Measurements from ENCODE around the gene RNF6.

Gene RNF6

GRCh38 chr13:26221721-26222519, at the start of gene RNF6:
RNF6 (minus strand) TSS chr13:26222314; CDS start chr13:26219649, 2,665 bp downstream.
- peaks cover 30% of the 10 kb centered on the region for H3K36me3 ChIP-seq (ENCODE audit: control insufficient read depth, low read depth, low read length)
- H3K27ac ChIP-seq (ENCODE audit: low read length) = peak within 1 kb of the TSS; percentile 94
- H3K4me3 ChIP-seq (ENCODE audit: low read length) = peak within 1 kb of the TSS; percentile 95
- H3K4me1 ChIP-seq (ENCODE audit: control insufficient read depth, low read depth, low read length) = peaks cover 7% of the 10 kb centered on the region
- H3K9ac ChIP-seq (ENCODE audit: low read length) = peak within 1 kb of the TSS; percentile 95
- H3K9me3 ChIP-seq (ENCODE audit: control insufficient read depth, low read depth, low read length) = no peaks in the 10 kb centered on the region
- no peaks in the 10 kb centered on the region for H3K27me3 ChIP-seq (ENCODE audit: control insufficient read depth, insufficient read depth, low read length)

DNA sequence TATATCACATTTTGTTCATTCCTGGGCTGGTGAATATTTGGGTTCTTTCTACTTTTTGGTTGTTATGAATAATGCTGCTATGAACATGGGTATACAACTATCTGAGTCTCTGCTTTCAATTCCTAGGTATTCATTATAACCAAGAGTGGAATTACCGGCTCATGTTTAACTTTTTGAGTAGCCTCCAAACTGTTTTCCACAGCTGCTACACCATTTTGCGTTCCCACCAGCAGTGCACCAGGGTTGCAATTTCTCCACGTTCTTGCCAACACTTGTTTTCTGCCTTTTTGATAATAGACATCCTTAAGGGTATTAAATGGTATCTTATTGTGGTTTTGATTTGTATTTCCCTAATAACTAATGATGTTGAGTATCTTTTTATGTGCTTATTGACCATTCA, 48.6 kb upstream of the RNF6 start:
- no peaks in the 10 kb centered on the region for H3K4me1 ChIP-seq (ENCODE audit: control insufficient read depth, low read depth, low read length)
- no peak overlapping the region for H3K4me3 ChIP-seq (ENCODE audit: low read length)
- no peaks in the 10 kb centered on the region for H3K27me3 ChIP-seq (ENCODE audit: control insufficient read depth, insufficient read depth, low read length)
- no peak overlapping the region for H3K9ac ChIP-seq (ENCODE audit: low read length)
- no peak overlapping the region for H3K27ac ChIP-seq (ENCODE audit: low read length)
- H3K9me3 ChIP-seq (ENCODE audit: control insufficient read depth, low read depth, low read length) = no peaks in the 10 kb centered on the region
- H3K36me3 ChIP-seq (ENCODE audit: control insufficient read depth, low read depth, low read length) = no peaks in the 10 kb centered on the region

DNA sequence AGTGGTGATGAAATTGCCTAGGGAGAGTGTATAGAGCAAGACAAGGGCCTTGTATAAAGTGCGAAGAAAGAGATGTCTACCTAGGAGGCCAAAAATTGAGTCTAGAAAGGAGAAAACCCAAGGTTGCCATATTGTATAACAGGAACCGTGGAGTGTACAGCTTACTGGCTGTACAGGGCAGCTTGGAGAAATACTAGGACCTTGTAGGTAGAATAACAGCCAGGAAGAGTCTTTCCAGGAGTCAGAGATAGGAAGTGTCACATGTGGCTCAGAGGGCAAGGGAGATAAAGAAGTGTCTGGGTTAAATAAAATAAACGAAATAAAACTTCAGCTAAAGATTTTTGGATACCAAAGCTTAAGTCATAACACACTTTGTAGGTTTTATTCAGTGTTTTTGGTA, 44.2 kb upstream of the RNF6 start:
- Histone ChIP-seq H3K27ac (ENCODE audit: low read length) (no peak overlapping the region), H3K27me3 (ENCODE audit: control insufficient read depth, insufficient read depth, low read length) (no peaks in the 10 kb centered on the region), H3K9ac (ENCODE audit: low read length) (no peak overlapping the region), H3K4me3 (ENCODE audit: low read length) (no peak overlapping the region), H3K36me3 (ENCODE audit: control insufficient read depth, low read depth, low read length) (no peaks in the 10 kb centered on the region), H3K9me3 (ENCODE audit: control insufficient read depth, low read depth, low read length) (no peaks in the 10 kb centered on the region), H3K4me1 (ENCODE audit: control insufficient read depth, low read depth, low read length) (no peaks in the 10 kb centered on the region)

DNA sequence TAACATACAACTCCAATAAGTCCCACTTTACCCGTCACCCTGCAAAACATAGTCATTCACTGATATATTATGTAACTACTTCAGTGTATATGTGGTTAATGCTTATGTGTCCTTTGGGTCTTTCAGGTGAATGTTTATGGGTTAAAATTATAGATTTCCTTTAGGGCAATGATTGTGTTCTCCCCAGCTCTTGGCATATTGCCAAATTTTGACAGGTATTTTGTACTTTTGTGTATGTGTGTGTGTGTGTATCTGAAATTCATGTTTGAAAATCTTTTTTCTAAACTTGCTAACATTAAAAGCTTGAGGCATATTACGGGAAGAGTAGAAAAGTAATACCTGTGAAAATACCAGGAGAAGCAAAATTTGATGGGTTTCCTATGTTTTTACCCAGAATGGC, 40.0 kb upstream of the RNF6 start:
- no peak overlapping the region for H3K27ac ChIP-seq (ENCODE audit: low read length)
- H3K9ac ChIP-seq (ENCODE audit: low read length) = no peak overlapping the region
- no peaks in the 10 kb centered on the region for H3K27me3 ChIP-seq (ENCODE audit: control insufficient read depth, insufficient read depth, low read length)
- no peaks in the 10 kb centered on the region for H3K9me3 ChIP-seq (ENCODE audit: control insufficient read depth, low read depth, low read length)
- peaks cover 3% of the 10 kb centered on the region for H3K4me1 ChIP-seq (ENCODE audit: control insufficient read depth, low read depth, low read length)
- H3K36me3 ChIP-seq (ENCODE audit: control insufficient read depth, low read depth, low read length) = no peaks in the 10 kb centered on the region
- no peak overlapping the region for H3K4me3 ChIP-seq (ENCODE audit: low read length)

DNA sequence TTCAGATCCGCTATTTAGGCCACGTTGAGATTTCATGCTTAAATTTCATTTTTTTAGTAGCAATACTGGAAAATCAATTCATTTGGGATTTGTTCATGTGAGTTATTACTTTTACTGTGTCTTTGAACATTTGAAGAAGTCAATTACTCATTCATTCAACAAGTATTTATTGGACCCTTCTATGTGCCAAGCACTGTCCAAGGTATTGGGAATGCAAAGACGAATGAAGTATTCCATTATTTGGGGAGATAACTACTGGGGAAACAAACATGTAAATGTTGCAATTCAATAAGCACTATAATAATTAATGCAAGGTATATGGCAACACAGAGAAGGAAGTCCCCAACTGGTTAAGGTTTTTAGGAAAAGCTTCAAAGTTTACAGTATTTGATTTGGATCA, 37.5 kb upstream of the RNF6 start:
- H3K27ac ChIP-seq (ENCODE audit: low read length) = no peak overlapping the region
- no peak overlapping the region for H3K4me3 ChIP-seq (ENCODE audit: low read length)
- no peaks in the 10 kb centered on the region for H3K36me3 ChIP-seq (ENCODE audit: control insufficient read depth, low read depth, low read length)
- no peaks in the 10 kb centered on the region for H3K9me3 ChIP-seq (ENCODE audit: control insufficient read depth, low read depth, low read length)
- H3K9ac ChIP-seq (ENCODE audit: low read length) = no peak overlapping the region
- peaks cover 21% of the 10 kb centered on the region for H3K4me1 ChIP-seq (ENCODE audit: control insufficient read depth, low read depth, low read length)
- no peaks in the 10 kb centered on the region for H3K27me3 ChIP-seq (ENCODE audit: control insufficient read depth, insufficient read depth, low read length)

DNA sequence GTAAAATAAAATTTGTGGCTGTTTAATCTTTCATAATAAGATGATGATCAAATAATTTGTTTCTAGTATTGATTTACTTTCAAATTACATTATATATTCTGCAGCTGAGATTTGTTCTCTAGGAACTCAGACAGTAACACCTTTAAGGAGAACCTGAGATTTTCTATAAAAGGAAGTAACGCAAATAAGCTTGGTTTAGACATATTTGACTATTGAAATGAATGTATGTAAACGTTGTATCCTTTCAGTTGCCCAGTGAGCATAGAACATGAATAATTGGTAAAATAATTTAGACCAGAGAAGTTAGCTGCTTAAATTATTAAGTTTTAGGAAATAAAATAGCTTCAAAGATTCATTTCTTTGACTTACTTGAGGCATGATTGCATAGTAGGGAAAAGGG, 34.9 kb upstream of the RNF6 start:
- Histone ChIP-seq H3K4me3 (ENCODE audit: low read length) (no peak overlapping the region), H3K27ac (ENCODE audit: low read length) (no peak overlapping the region), H3K9ac (ENCODE audit: low read length) (no peak overlapping the region), H3K4me1 (ENCODE audit: control insufficient read depth, low read depth, low read length) (peaks cover 21% of the 10 kb centered on the region), H3K27me3 (ENCODE audit: control insufficient read depth, insufficient read depth, low read length) (no peaks in the 10 kb centered on the region), H3K36me3 (ENCODE audit: control insufficient read depth, low read depth, low read length) (no peaks in the 10 kb centered on the region), H3K9me3 (ENCODE audit: control insufficient read depth, low read depth, low read length) (no peaks in the 10 kb centered on the region)

DNA sequence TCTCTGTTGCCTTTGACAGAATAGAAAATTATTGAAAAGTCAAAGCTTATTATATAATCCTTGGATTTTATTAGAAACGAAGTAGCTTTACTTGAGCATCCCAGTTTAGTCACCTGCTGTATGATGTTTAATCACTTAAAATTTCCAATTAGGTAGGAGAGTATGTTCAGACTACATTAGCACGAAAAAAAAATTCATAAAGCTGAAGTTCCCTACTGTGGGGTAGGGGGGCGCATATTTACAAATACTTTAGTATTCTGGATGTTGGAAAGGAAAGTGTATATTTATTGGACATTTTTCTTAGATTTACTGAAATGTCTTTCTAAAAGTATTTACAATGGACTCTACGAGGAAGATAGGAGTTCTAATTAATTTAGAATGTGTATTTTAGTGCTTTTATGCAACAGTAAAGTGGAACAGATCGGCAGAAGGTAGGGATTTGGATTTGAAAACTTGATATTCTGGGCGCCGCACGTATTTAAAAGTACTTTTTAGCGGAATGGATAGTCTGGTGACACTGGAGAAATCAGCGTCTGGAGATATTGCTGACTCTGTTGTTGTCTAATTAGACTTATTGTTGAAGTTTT, 33.7 kb upstream of the RNF6 start:
- Histone ChIP-seq H3K27me3 (ENCODE audit: control insufficient read depth, insufficient read depth, low read length) (no peaks in the 10 kb centered on the region), H3K36me3 (ENCODE audit: control insufficient read depth, low read depth, low read length) (no peaks in the 10 kb centered on the region), H3K9me3 (ENCODE audit: control insufficient read depth, low read depth, low read length) (no peaks in the 10 kb centered on the region), H3K4me3 (ENCODE audit: low read length) (peak overlapping the region; percentile 80), H3K9ac (ENCODE audit: low read length) (peak overlapping the region; percentile 80), H3K4me1 (ENCODE audit: control insufficient read depth, low read depth, low read length) (peaks cover 21% of the 10 kb centered on the region), H3K27ac (ENCODE audit: low read length) (no peak overlapping the region)

- H3K4me1 ChIP-seq (ENCODE audit: control insufficient read depth, low read depth, low read length) = peaks cover 21% of the 10 kb centered on the region
- H3K36me3 ChIP-seq (ENCODE audit: control insufficient read depth, low read depth, low read length) = no peaks in the 10 kb centered on the region
- H3K27ac ChIP-seq (ENCODE audit: low read length) = no peak overlapping the region
- peak overlapping the region; percentile 80 for H3K4me3 ChIP-seq (ENCODE audit: low read length)
- H3K27me3 ChIP-seq (ENCODE audit: control insufficient read depth, insufficient read depth, low read length) = peaks cover 2% of the 10 kb centered on the region
- H3K9ac ChIP-seq (ENCODE audit: low read length) = peak overlapping the region; percentile 80
- H3K9me3 ChIP-seq (ENCODE audit: control insufficient read depth, low read depth, low read length) = no peaks in the 10 kb centered on the region
Observed at GRCh38 chr13:26255115-26255514, 33.0 kb upstream of the RNF6 start.

DNA sequence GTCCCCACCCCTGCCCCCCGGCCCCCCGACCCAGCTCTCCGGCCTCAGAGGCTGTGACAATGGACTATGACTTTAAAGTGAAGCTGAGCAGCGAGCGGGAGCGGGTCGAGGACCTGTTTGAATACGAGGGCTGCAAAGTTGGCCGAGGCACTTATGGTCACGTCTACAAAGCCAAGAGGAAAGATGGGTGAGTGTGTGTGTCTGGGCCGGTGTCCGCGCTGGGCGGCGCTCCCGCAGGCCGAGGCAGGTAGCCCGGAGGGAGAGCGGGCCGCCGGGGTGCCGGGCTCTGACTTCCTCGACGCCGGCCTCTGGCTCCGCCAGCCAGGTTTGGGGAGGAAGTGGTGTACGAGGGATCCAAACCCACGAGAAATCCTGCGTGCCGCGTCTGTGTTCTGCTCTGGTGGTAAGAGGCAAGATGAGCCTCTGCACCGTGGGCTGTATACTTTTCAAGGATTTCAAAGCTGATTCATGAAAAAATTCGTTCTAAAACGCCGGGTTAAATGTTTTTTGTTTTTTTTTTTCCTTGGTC, 32.5 kb upstream of the RNF6 start:
- Histone ChIP-seq H3K4me3 (ENCODE audit: low read length) (peak overlapping the region; percentile 80), H3K27me3 (ENCODE audit: control insufficient read depth, insufficient read depth, low read length) (peaks cover 7% of the 10 kb centered on the region), H3K27ac (ENCODE audit: low read length) (no peak overlapping the region), H3K9ac (ENCODE audit: low read length) (peak overlapping the region; percentile 80), H3K9me3 (ENCODE audit: control insufficient read depth, low read depth, low read length) (no peaks in the 10 kb centered on the region), H3K4me1 (ENCODE audit: control insufficient read depth, low read depth, low read length) (peaks cover 21% of the 10 kb centered on the region), H3K36me3 (ENCODE audit: control insufficient read depth, low read depth, low read length) (no peaks in the 10 kb centered on the region)

GRCh38 chr13:26253787-26254582, 31.9 kb upstream of the RNF6 start, which contains the start of gene CDK8:
CDK8 (plus strand) TSS chr13:26254129; CDS start chr13:26254642, 513 bp downstream.
- Histone ChIP-seq H3K9me3 (ENCODE audit: control insufficient read depth, low read depth, low read length) (no peaks in the 10 kb centered on the region), H3K4me1 (ENCODE audit: control insufficient read depth, low read depth, low read length) (peaks cover 21% of the 10 kb centered on the region), H3K4me3 (ENCODE audit: low read length) (peak within 1 kb of the TSS; percentile 80), H3K36me3 (ENCODE audit: control insufficient read depth, low read depth, low read length) (no peaks in the 10 kb centered on the region), H3K27ac (ENCODE audit: low read length) (peak within 1 kb of the TSS; percentile 74), H3K9ac (ENCODE audit: low read length) (peak within 1 kb of the TSS; percentile 80), H3K27me3 (ENCODE audit: control insufficient read depth, insufficient read depth, low read length) (peaks cover 12% of the 10 kb centered on the region)

DNA sequence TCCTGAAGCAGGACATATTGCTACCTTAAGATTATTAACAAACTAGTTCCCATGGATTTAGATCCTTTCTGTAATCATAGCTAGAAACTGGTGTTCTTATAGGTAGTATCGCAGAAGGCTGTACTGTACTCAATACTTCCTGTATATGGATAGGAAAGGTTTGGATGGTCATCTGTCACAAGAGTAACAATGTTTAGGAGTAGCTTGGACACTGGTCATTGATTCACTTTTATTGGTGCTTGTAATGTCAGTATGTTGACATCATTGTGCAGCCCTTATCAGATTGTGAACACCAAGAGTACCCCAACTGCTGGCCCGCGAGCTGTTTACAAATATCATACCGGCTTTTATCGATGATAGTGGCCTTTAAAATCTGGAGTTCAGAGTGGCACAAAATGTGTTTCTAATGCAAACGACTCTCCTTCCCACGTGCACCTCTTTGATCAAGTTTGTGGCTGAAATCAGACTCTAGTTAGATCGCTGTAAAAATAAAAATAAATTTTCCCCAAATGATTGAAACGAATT, 31.2 kb upstream of the RNF6 start:
- Histone ChIP-seq H3K4me3 (ENCODE audit: low read length) (peak overlapping the region; percentile 80), H3K27me3 (ENCODE audit: control insufficient read depth, insufficient read depth, low read length) (peaks cover 12% of the 10 kb centered on the region), H3K9ac (ENCODE audit: low read length) (no peak overlapping the region), H3K27ac (ENCODE audit: low read length) (no peak overlapping the region), H3K36me3 (ENCODE audit: control insufficient read depth, low read depth, low read length) (no peaks in the 10 kb centered on the region), H3K4me1 (ENCODE audit: control insufficient read depth, low read depth, low read length) (peaks cover 21% of the 10 kb centered on the region), H3K9me3 (ENCODE audit: control insufficient read depth, low read depth, low read length) (no peaks in the 10 kb centered on the region)
